Measurements from ENCODE around the gene RAB3GAP2.

The RAB3GAP2 gene

DNA sequence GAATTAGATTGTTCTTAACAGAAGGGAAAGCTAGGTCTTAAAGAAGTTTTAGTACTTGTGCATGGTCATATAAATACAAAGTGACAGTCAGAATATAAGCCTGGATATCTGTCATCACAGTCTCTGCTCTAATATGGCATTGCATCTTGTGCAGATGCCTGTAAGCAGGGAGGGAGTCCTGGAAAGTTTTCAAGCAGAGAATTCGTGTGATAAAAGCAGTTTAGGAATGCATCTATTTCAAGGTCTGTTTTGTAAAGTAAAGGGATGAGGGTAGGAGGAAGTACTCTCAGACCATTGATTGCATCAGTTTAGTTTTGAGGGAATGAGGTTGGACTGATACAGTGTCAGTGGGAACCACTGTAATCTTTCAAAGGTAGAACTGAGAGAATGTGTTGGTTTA, 147.7 kb downstream of the RAB3GAP2 start:
- Histone ChIP-seq H3K27ac (no peak overlapping the region), H3K79me2 (peaks cover 1% of the 10 kb centered on the region), H2AFZ (no peak overlapping the region), H3K9ac (no peak overlapping the region), H3K4me1 (no peaks in the 10 kb centered on the region), H3K36me3 (ENCODE audit: control insufficient read depth, insufficient read depth, low read length) (no peaks in the 10 kb centered on the region), H3K4me2 (ENCODE audit: low read length) (no peak overlapping the region), H3K27me3 (ENCODE audit: control insufficient read depth, insufficient read depth, low read length) (no peaks in the 10 kb centered on the region), H3K4me3 (ENCODE audit: low read depth, low read length) (no peak overlapping the region), H3K9me3 (ENCODE audit: control insufficient read depth, low read length) (no peaks in the 10 kb centered on the region)
- TF ChIP-seq, protein P1, sequence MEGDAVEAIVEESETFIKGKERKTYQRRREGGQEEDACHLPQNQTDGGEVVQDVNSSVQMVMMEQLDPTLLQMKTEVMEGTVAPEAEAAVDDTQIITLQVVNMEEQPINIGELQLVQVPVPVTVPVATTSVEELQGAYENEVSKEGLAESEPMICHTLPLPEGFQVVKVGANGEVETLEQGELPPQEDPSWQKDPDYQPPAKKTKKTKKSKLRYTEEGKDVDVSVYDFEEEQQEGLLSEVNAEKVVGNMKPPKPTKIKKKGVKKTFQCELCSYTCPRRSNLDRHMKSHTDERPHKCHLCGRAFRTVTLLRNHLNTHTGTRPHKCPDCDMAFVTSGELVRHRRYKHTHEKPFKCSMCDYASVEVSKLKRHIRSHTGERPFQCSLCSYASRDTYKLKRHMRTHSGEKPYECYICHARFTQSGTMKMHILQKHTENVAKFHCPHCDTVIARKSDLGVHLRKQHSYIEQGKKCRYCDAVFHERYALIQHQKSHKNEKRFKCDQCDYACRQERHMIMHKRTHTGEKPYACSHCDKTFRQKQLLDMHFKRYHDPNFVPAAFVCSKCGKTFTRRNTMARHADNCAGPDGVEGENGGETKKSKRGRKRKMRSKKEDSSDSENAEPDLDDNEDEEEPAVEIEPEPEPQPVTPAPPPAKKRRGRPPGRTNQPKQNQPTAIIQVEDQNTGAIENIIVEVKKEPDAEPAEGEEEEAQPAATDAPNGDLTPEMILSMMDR (IDR thresholded peaks at IDR 0.05), result no peak

GRCh38 chr1:220123889-220124288, 148.4 kb downstream of the RAB3GAP2 start:
- H3K4me3 ChIP-seq (ENCODE audit: low read depth, low read length), result no peak overlapping the region
- no peak overlapping the region for H2AFZ ChIP-seq
- H3K27ac ChIP-seq, result no peak overlapping the region
- H3K27me3 ChIP-seq (ENCODE audit: control insufficient read depth, insufficient read depth, low read length), result no peaks in the 10 kb centered on the region
- H3K4me2 ChIP-seq (ENCODE audit: low read length), result no peak overlapping the region
- no peaks in the 10 kb centered on the region for H3K4me1 ChIP-seq
- TF ChIP-seq, protein P1 (IDR thresholded peaks at IDR 0.05), result no peak
- H3K9me3 ChIP-seq (ENCODE audit: control insufficient read depth, low read length), result no peaks in the 10 kb centered on the region
- no peaks in the 10 kb centered on the region for H3K79me2 ChIP-seq
- H3K36me3 ChIP-seq (ENCODE audit: control insufficient read depth, insufficient read depth, low read length), result no peaks in the 10 kb centered on the region
- H3K9ac ChIP-seq, result no peak overlapping the region

DNA sequence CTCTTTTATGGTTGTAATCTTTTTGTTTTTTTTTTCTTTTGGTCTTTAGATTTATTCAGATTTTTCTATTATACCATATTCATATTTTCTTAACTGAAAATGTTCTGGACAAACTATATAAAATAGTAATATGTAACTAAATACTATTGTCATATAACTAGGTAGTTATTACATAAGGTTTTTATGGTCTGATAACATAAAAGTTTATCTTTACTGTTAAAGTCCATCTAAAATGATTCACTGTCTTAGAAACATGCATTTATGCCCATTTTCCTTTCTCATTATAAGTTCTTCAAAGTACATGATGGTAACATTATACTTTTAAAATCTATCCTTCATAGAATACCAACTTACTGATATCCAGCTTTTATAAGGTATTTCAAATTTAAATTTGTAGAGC, 149.2 kb downstream of the RAB3GAP2 start:
- no peaks in the 10 kb centered on the region for H3K36me3 ChIP-seq (ENCODE audit: control insufficient read depth, insufficient read depth, low read length)
- TF ChIP-seq, protein P1 (IDR thresholded peaks at IDR 0.05), result no peak
- H3K9ac ChIP-seq, result no peak overlapping the region
- H3K9me3 ChIP-seq (ENCODE audit: control insufficient read depth, low read length), result no peaks in the 10 kb centered on the region
- no peaks in the 10 kb centered on the region for H3K79me2 ChIP-seq
- no peaks in the 10 kb centered on the region for H3K4me1 ChIP-seq
- H2AFZ ChIP-seq, result no peak overlapping the region
- H3K27ac ChIP-seq, result no peak overlapping the region
- no peak overlapping the region for H3K4me3 ChIP-seq (ENCODE audit: low read depth, low read length)
- no peaks in the 10 kb centered on the region for H3K27me3 ChIP-seq (ENCODE audit: control insufficient read depth, insufficient read depth, low read length)
- H3K4me2 ChIP-seq (ENCODE audit: low read length), result no peak overlapping the region

DNA sequence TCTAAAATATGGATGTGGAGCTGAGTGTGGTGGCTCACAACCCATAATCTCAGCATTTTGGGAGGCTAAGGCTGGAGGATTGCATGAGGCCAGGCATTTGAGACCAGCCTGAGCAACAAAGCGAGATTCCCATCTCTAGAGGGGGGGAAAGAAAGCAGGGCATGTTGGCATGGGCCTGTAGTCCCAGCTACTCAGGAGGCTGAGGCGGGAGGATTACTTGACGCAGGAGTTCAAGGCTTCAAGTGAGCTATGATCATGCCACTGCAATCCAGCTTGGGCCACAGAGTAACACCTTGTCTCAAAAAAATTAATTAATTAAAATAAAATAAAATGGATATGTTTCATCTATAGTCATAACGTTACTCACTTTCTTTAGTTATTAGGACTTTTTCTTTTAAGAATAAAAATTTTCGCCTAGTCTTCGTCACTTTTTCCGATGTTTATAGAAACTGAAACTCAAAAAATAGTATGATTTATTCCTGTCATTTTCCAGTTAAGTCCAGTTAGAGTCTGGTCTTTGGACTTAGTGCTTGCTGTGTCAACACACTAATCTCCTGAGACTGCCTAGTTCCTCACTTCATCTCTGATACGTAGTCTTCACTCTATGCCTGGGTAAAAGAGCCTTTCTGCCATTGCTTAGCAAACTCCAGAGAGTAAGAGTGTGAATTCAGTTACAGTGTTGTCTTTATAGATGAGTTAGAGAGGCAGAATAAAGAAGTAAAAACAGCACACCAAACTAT, 150.3 kb downstream of the RAB3GAP2 start:
- Histone ChIP-seq H3K79me2 (no peaks in the 10 kb centered on the region), H3K27ac (no peak overlapping the region), H3K36me3 (ENCODE audit: control insufficient read depth, insufficient read depth, low read length) (no peaks in the 10 kb centered on the region), H3K27me3 (ENCODE audit: control insufficient read depth, insufficient read depth, low read length) (no peaks in the 10 kb centered on the region), H3K4me2 (ENCODE audit: low read length) (no peak overlapping the region), H3K9ac (no peak overlapping the region), H2AFZ (no peak overlapping the region), H3K4me3 (ENCODE audit: low read depth, low read length) (no peak overlapping the region), H3K9me3 (ENCODE audit: control insufficient read depth, low read length) (no peaks in the 10 kb centered on the region), H3K4me1 (no peaks in the 10 kb centered on the region)
- TF ChIP-seq, protein P1 (IDR thresholded peaks at IDR 0.05), result no peak

DNA sequence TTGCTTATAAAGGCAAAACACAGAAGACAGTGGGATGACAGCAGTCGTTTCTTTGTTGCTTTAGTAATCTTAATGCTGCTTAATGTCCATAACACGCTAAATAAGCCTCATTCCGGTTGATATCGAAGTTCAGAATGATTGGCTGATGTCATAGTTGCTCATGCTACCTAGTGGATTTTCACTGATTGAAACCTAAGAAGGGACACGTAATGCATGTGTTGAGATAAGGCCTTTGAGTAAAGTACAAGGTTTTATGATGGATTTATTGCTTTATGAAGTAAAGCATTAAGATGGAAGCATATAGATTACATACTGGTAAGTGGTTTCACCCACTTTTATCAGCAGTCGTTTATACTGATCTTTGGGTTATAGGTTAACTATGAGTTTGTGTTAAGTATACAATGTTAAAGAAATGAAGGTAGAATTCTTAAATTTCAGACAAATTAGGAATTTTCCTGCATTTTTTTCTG, 153.2 kb downstream of the RAB3GAP2 start:
- no peak overlapping the region for H3K4me2 ChIP-seq (ENCODE audit: low read length)
- H3K79me2 ChIP-seq, result no peaks in the 10 kb centered on the region
- no peaks in the 10 kb centered on the region for H3K4me1 ChIP-seq
- TF ChIP-seq, protein P1 (IDR thresholded peaks at IDR 0.05), result no peak
- no peak overlapping the region for H3K9ac ChIP-seq
- no peak overlapping the region for H3K27ac ChIP-seq
- no peak overlapping the region for H2AFZ ChIP-seq
- no peaks in the 10 kb centered on the region for H3K36me3 ChIP-seq (ENCODE audit: control insufficient read depth, insufficient read depth, low read length)
- no peaks in the 10 kb centered on the region for H3K27me3 ChIP-seq (ENCODE audit: control insufficient read depth, insufficient read depth, low read length)
- no peaks in the 10 kb centered on the region for H3K9me3 ChIP-seq (ENCODE audit: control insufficient read depth, low read length)
- no peak overlapping the region for H3K4me3 ChIP-seq (ENCODE audit: low read depth, low read length)

Measured in parathyroid adenoma (tissue), 2 donors.